GM10266 (cell line): Measurements from ENCODE around the gene ZNF260.
A peak's percentile ranks its signal among the peaks of the same experiment; 100 is the strongest.

Experiments used
- DNase-seq: peaks from one replicate; pipeline ENCODE4 v3.0.0; 2012; ENCODE audit errors: extremely low spot score
- TF ChIP-seq, protein P1 (sequence below): IDR thresholded peaks from 2 replicates; pipeline ENCODE4 v1.5.1; 2012; ENCODE audit warnings: mild to moderate bottlenecking, low read depth; ENCODE audit not compliant: control insufficient read depth, insufficient read depth; ENCODE audit errors: missing control alignments

ZNF260 gene

DNA sequence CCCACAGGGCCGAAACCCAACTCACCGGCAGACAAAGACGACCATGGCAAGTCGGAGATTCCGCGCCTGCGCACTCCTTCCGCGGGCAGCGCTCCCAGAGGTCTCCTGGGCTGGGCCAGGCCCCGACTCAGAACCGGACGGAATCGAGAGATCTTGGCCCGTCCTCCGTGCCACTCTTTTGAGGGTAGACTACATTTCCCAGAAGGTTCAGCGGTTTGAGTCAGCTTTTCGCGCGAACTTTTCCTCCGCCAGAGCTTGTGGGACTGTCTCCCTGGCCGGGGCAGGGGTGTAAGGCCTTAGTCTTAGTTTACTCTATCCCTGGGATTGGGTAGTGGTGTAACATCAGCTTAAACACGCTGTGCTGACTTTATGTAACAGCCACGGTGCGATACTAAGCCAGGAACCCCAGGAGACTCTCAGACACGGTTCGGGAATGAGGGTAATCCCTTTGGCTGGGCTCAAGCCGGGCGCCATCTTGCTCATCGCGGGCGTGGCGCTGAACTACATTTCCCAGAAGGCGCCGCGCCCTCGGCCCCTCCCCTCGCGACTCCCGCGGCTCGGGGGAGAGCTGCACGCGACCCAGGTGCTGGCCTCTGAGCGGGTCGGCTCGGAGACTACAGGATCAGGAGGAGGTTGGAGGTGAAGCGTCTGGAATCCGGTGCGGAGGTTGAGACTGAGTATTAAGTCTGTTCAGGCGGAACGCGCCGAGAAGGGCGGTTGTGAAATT is at the start of gene ZNF260:
Gene ZNF260, minus strand, starts transcription at position 78 of the 727 bp plus-strand sequence. CDS start 13,033 bp downstream, outside the sequence.
- peak; percentile 88 for DNase-seq
- TF ChIP-seq, protein P1, sequence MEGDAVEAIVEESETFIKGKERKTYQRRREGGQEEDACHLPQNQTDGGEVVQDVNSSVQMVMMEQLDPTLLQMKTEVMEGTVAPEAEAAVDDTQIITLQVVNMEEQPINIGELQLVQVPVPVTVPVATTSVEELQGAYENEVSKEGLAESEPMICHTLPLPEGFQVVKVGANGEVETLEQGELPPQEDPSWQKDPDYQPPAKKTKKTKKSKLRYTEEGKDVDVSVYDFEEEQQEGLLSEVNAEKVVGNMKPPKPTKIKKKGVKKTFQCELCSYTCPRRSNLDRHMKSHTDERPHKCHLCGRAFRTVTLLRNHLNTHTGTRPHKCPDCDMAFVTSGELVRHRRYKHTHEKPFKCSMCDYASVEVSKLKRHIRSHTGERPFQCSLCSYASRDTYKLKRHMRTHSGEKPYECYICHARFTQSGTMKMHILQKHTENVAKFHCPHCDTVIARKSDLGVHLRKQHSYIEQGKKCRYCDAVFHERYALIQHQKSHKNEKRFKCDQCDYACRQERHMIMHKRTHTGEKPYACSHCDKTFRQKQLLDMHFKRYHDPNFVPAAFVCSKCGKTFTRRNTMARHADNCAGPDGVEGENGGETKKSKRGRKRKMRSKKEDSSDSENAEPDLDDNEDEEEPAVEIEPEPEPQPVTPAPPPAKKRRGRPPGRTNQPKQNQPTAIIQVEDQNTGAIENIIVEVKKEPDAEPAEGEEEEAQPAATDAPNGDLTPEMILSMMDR, result no peak

DNA sequence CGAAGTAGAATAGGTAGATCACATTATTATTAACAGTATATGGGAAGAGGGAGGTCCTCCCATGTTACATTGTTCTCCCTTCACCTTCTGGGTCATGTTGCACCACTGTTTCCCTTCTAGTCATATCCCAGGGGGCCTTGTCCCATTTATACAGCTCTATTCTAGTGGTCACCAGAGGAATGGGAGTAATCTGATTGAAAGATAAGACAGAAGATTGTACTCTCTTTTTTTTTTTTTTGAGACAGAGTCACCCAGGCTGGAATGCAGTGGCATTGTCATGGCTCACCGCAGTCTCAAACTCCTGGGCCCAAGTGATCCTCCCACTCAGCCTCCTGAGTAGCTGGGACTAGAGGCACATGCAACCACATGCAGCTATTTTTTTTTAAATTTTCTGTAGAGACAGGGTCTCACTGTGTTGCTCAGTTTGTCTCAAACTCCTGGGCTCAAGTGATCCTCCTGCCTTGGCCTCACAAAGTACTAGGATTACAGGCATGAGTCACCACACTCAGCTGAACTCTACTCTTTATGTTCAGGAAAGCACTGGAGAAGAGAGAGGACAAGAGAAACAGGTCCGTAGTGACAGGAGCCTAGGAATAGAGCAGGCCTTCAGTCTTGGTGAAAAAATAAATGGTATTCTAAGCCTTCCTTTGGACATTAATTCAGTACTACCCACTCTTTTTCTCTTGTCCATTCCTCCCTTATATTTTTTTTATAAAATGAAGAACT is 49.4 kb upstream of the ZNF260 start:
- TF ChIP-seq, protein P1, result no peak
- DNase-seq, result no peak

DNA sequence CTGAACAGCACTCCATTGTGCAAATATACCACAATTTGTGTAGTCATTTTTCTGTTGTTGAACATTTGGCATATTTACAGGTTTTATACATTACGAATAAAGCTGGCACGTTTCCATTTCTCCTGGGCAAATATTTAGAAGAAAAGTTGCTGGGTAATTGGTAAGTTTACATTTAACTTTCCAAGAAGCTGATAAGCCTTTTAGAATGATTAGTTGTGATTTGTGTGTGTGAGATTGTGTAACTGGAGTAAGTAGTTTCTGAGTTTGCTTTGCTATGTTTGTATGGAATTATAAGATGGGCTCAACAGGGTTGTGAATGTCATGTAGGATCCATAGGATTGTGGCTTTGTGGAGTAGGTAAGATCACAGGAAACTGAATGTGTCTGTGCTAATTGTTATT is 46.7 kb upstream of the ZNF260 start:
- TF ChIP-seq, protein P1, result no peak
- DNase-seq, result no peak

DNA sequence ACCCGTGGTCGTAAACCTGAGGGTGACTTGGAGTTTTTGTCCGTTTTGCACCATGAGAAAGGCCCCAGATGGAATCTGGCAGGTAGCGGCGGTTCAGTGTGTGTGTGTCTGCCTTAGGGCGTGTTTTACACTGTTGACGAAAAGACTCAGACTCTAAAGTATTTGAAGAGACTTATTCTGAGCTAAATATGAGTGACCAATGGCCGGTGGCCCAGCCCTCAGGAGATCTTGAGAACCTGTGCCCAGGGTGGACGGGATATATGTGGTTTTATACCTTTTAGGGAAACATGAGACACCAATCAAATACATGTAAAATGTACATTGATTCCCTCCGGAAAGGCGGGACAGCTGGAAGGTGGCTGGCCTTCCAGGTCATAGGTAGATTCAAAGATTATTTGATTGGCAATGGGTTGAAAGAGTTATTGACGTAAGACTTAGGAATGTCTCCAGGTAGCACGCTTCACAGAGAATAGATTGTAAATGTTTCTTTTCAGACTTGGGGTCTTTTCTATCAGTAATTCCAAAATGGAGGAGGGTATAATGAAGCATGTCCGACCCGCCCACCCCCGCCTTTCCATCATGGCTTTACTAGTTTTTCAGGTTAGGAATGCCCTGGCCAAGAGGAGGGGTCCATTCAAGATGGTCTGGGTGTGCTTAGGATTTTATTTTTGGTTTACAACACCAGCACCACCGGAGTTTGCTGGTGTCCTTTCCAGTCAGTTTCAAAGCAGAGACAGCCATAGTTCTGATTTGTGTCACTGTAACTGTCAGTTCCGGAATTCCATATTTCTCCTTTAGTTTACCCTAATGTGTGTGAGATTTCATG is 46.0 kb upstream of the ZNF260 start:
- TF ChIP-seq, protein P1, result no peak
- DNase-seq, result no peak

DNA sequence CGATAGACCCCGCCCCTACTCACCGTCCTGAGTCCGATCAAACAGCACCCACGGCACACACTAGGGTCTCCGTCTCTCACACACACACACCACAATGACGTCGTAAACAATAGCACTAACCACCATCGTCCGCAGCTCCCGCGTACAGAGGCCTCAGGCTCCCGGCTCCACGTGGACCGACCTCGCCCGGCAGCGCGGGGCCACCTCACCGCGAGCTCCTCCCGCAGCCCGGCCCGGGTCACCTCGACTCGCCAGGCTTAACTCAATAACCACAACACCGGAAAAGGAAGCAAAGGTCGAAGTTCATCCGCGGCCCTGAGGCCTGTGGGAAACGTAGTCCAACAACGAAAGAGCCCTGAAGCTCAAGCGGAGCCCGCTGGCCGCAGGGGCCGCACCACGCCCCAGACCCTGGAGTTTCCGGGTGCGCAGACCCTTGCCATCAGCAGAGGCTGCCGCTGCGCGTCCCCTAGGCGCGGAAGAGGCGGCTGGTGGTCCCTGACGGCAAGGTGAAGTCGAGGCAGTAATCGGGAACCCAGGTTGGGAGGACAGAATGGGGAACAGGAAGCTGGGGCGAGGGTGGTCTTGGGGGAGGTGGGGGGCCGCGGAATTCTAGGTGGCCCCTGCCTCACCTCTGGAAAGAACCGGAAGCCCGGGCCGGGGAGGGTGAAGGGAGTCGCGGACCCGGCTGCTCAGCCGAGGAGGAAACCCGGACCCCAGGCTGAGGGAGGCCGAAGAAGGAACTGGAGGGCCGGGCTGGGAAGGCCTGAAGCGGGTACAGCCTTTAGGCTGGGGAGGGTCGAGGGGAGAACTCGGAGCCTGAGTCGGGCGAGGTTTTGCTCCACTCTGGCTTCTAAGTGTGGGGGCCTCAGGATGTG is 45.2 kb upstream of the ZNF260 start, which contains the start of gene ZNF529:
Gene ZNF529, minus strand, starts transcription at position 273 of the 875 bp plus-strand sequence. CDS start 946 bp downstream, outside the sequence.
- DNase-seq, result peak; percentile 86
- TF ChIP-seq, protein P1, result no peak

DNA sequence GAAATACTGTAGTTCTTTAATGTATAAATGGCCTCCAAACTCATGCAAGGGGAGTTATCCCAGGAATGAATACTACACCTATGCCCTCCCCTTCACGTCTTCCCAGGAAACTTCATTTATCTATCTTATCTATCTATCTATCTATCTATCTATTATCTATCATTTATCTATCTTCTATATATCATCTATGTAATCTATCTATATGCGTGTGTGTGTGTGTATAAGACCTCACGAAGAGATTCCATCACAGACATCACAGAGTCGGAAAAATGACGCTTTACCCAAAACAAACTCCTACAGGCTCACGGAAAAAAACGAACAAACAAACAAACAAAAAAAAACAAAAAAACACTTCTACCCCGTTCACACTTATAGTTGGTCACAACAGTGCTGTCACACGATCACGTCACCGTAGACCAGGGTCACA is 44.5 kb upstream of the ZNF260 start:
- TF ChIP-seq, protein P1, result no peak
- DNase-seq, result no peak
